Astrocyte (in vitro differentiated cells and primary cell): ENCODE measurements around the gene SLC25A26. TPM values are rescaled to one million over a fixed set of nuclear protein-coding genes. Genes with fewer than 3 reads are reported as not detected.

ENCODE experiments used
- DNase-seq: peaks from one replicate; pipeline ENCODE4 v3.0.0-alpha.2; 2010; ENCODE audit warnings: low read depth
- FAIRE-seq: peaks from 2 replicates; lab custom pipeline; 2011; peaks lifted over from hg19 to GRCh38; lab: Jason Lieb, UNC
- H2AFZ ChIP-seq: 2 replicates; pipeline ENCODE4 v1.6.0; 2012; ENCODE audit warnings: low read depth, low read length, inconsistent platforms
- H3K27ac ChIP-seq: 2 replicates; pipeline ENCODE4 v1.5.1; 2011; ENCODE audit warnings: low read depth, low read length, inconsistent platforms
- H3K27me3 ChIP-seq: 2 replicates; pipeline ENCODE4 v1.6.0; 2011; ENCODE audit warnings: low read length, inconsistent platforms; ENCODE audit not compliant: insufficient read depth
- H3K36me3 ChIP-seq: 2 replicates; pipeline ENCODE4 v1.5.1; 2011; ENCODE audit warnings: low read length, inconsistent platforms; ENCODE audit not compliant: insufficient read depth
- H3K4me1 ChIP-seq: 2 replicates; pipeline ENCODE4 v1.5.1; 2011; ENCODE audit warnings: low read length, inconsistent platforms; ENCODE audit not compliant: insufficient read depth
- H3K4me2 ChIP-seq: 2 replicates; pipeline ENCODE4 v1.6.0; 2012; ENCODE audit warnings: low read length, inconsistent platforms
- H3K4me3 ChIP-seq: 2 replicates; pipeline ENCODE4 v1.5.1; 2011; ENCODE audit warnings: low read depth, mild to moderate bottlenecking, low read length, inconsistent platforms; ENCODE audit not compliant: insufficient read depth
- H3K79me2 ChIP-seq: 2 replicates; pipeline ENCODE4 v1.6.0; 2012; ENCODE audit warnings: mild to moderate bottlenecking, low read length, inconsistent platforms; ENCODE audit not compliant: insufficient read depth
- H3K9ac ChIP-seq: 2 replicates; pipeline ENCODE4 v1.6.0; 2012; ENCODE audit warnings: mild to moderate bottlenecking, low read length, inconsistent platforms
- H3K9me3 ChIP-seq: 2 replicates; pipeline ENCODE4 v1.5.1; 2012; ENCODE audit warnings: low read depth, mild to moderate bottlenecking, low read length, inconsistent platforms; ENCODE audit not compliant: insufficient read depth
- H4K20me1 ChIP-seq: 2 replicates; pipeline ENCODE4 v1.6.0; 2012; ENCODE audit warnings: low read length, inconsistent platforms; ENCODE audit not compliant: insufficient read depth
- H3K27ac Mint-ChIP-seq: one replicate; pipeline ENCODE4 v1.8.0; 2021; ENCODE audit warnings: mild to moderate bottlenecking, mixed read lengths; ENCODE audit not compliant: unreplicated experiment
- H3K27me3 Mint-ChIP-seq: one replicate; pipeline ENCODE4 v1.8.0; 2021; ENCODE audit warnings: low read depth, mixed read lengths; ENCODE audit not compliant: unreplicated experiment
- H3K36me3 Mint-ChIP-seq: one replicate; pipeline ENCODE4 v1.8.0; 2021; ENCODE audit warnings: low read depth, mixed read lengths; ENCODE audit not compliant: unreplicated experiment
- H3K4me1 Mint-ChIP-seq: one replicate; pipeline ENCODE4 v1.8.0; 2021; ENCODE audit warnings: low read depth, mixed read lengths; ENCODE audit not compliant: unreplicated experiment
- H3K4me3 Mint-ChIP-seq: one replicate; pipeline ENCODE4 v1.8.0; 2021; ENCODE audit warnings: mild to moderate bottlenecking, moderate library complexity, mixed read lengths; ENCODE audit not compliant: unreplicated experiment
- H3K9me3 Mint-ChIP-seq: one replicate; pipeline ENCODE4 v1.8.0; 2021; ENCODE audit warnings: mild to moderate bottlenecking, mixed read lengths; ENCODE audit not compliant: unreplicated experiment
- CTCF ChIP-seq: IDR thresholded peaks from 2 replicates; pipeline ENCODE4 v1.5.1; 2011; ENCODE audit warnings: low read depth, mild to moderate bottlenecking, inconsistent platforms, low read length, moderate library complexity; ENCODE audit not compliant: insufficient read depth
- EZH2 ChIP-seq: IDR thresholded peaks from 2 replicates; pipeline ENCODE4 v1.6.1; 2012; ENCODE audit warnings: mild to moderate bottlenecking, low read length, inconsistent platforms; ENCODE audit not compliant: insufficient read depth
- total RNA-seq: library from RNA; stranded (reverse); gene quantifications from 2 replicates; pipeline ENCODE4 v1.2.1, GENCODE V29; 2021

Gene SLC25A26
- total RNA-seq, 1 donor from 2014 or later, result 17.9 TPM

- no peak overlapping the region for H3K27ac Mint-ChIP-seq
These were observed 191.4 kb downstream of the SLC25A26 start for GRCh38 chr3:66411961-66412887.

GRCh38 chr3:66413151-66413751, 192.4 kb downstream of the SLC25A26 start:
- no peaks in the 10 kb centered on the region for H3K9me3 Mint-ChIP-seq

More at GRCh38 chr3:66411961-66412887, 191.4 kb downstream of the SLC25A26 start:
- peaks cover 28% of the 10 kb centered on the region for H3K36me3 Mint-ChIP-seq
- Histone ChIP-seq H3K4me3 (no peak overlapping the region), H2AFZ (no peak overlapping the region), H3K4me2 (peak overlapping the region; percentile 68), H3K9me3 (no peaks in the 10 kb centered on the region), H3K79me2 (peaks cover 4% of the 10 kb centered on the region), H3K36me3 (no peaks in the 10 kb centered on the region), H3K27me3 (no peaks in the 10 kb centered on the region), H3K9ac (peak overlapping the region; percentile 66), H3K27ac (peak overlapping the region; percentile 85), H3K4me1 (peaks cover 35% of the 10 kb centered on the region), H4K20me1 (no peaks in the 10 kb centered on the region)
- no peaks in the 10 kb centered on the region for H3K27me3 Mint-ChIP-seq
- DNase-seq, result no peak
- H3K4me3 Mint-ChIP-seq, result no peak overlapping the region
- no peak for FAIRE-seq
- TF ChIP-seq CTCF (no peak), EZH2 (no peak)
- H3K4me1 Mint-ChIP-seq, result peaks cover 52% of the 10 kb centered on the region
- H3K9me3 Mint-ChIP-seq, result no peaks in the 10 kb centered on the region

More at GRCh38 chr3:66413151-66413751, 192.4 kb downstream of the SLC25A26 start:
- Histone ChIP-seq H2AFZ (no peak overlapping the region), H4K20me1 (no peaks in the 10 kb centered on the region), H3K9me3 (no peaks in the 10 kb centered on the region), H3K27me3 (no peaks in the 10 kb centered on the region), H3K9ac (peak overlapping the region; percentile 66), H3K4me3 (no peak overlapping the region), H3K36me3 (no peaks in the 10 kb centered on the region), H3K27ac (peak overlapping the region; percentile 85), H3K4me1 (peaks cover 39% of the 10 kb centered on the region), H3K79me2 (peaks cover 4% of the 10 kb centered on the region), H3K4me2 (peak overlapping the region; percentile 68)
- Mint-ChIP-seq H3K36me3 (peaks cover 28% of the 10 kb centered on the region), H3K4me1 (peaks cover 52% of the 10 kb centered on the region), H3K4me3 (peak overlapping the region; percentile 11), H3K27ac (peak overlapping the region; percentile 90), H3K27me3 (no peaks in the 10 kb centered on the region)
- FAIRE-seq (peak; percentile 92), DNase-seq (peak; percentile 98)
- TF ChIP-seq EZH2 (no peak), CTCF (no peak)
